ENCODE measurements around the gene LIAS. TPM values are rescaled to one million over a fixed set of nuclear protein-coding genes. Genes with fewer than 3 reads are reported as not detected.

LIAS gene
- total RNA-seq, 1 experiment from 2014 or later = 23.1 TPM

DNA sequence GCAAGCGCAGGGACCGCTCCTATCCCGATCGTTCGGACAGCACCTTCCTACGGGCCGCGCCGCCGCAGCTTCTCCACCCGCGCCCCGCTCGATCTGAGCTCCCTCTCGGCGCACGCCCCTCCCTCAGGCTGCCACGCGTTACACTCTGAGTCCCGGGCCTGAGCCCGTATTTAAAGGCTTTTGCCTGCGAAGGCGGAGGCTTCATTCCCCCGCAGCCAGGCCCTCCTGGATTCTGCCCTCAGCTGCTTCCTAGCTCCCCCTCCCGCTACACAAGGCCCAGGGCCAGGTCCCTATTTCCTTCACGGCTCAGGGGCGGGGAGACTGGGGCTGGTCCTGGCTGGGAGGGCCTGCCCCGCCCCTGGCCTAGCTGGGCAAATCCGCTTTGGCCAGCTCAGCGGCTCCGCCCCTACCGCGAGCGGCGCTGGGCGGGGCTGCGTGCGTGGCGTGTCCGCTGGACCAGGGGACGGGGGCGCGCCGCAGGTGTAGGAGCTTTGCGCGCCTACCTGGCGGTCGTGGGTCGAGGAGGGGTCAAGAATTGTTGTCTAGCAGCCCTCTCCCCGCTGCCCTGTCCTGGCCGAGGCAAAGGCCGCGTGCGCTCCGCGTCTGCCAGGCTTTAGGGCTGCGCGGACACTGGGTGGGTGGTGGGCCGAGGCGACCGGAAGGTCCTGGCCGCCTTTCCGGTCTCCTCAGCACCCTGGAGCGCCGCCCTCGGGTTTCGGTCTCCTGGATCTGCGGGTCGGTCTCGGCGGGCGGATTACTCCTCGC lies 68.6 kb downstream of the LIAS start, which contains the start of gene UGDH (continued):
- TF ChIP-seq JAZF1 (CRISPR knock-in tag; IDR thresholded peaks at IDR 0.05) (no peak), HMGA2 (CRISPR knock-in tag; IDR thresholded peaks at IDR 0.05) (no peak), ZNF263 (CRISPR knock-in tag; IDR thresholded peaks at IDR 0.05; ENCODE audit: low read depth) (no peak), GRHL2 (CRISPR knock-in tag; IDR thresholded peaks at IDR 0.05; ENCODE audit: insufficient replicate concordance, severe bottlenecking) (no peak), TEAD4 (CRISPR knock-in tag; IDR thresholded peaks at IDR 0.05) (peak; percentile 78; the same call in 1 of the 2 replicates), TCF7 (CRISPR knock-in tag; IDR thresholded peaks at IDR 0.05; ENCODE audit: low read depth) (no peak; the same call in 1 of the 2 replicates), GTF2I (CRISPR knock-in tag; conservative IDR thresholded peaks at IDR 0.05) (no peak), NFATC4 (CRISPR knock-in tag; IDR thresholded peaks at IDR 0.05) (no peak), GABPB1 (CRISPR knock-in tag; IDR thresholded peaks at IDR 0.05) (peak; percentile 73), ZNF671 (CRISPR knock-in tag; IDR thresholded peaks at IDR 0.05) (no peak), ESRRA (CRISPR knock-in tag; IDR thresholded peaks at IDR 0.05; ENCODE audit: borderline replicate concordance) (no peak), NR3C1 (CRISPR knock-in tag; conservative IDR thresholded peaks at IDR 0.05; ENCODE audit: low read depth) (no peak), TEAD1 (CRISPR knock-in tag; IDR thresholded peaks at IDR 0.05) (peak; percentile 86), RELA (CRISPR knock-in tag; IDR thresholded peaks at IDR 0.05; ENCODE audit: borderline replicate concordance) (no peak), CREM (CRISPR knock-in tag; IDR thresholded peaks at IDR 0.05) (peak; percentile 75), ZNF232 (CRISPR knock-in tag; IDR thresholded peaks at IDR 0.05) (peak; percentile 86; the same call in 1 of the 2 replicates), ZNF396 (CRISPR knock-in tag; IDR thresholded peaks at IDR 0.05; ENCODE audit: borderline replicate concordance) (no peak), SOX15 (CRISPR knock-in tag; IDR thresholded peaks at IDR 0.05) (no peak), ZNF121 (CRISPR knock-in tag; IDR thresholded peaks at IDR 0.05) (no peak), PRRX2 (CRISPR knock-in tag; IDR thresholded peaks at IDR 0.05) (no peak)
- TF ChIP-seq, protein P1, sequence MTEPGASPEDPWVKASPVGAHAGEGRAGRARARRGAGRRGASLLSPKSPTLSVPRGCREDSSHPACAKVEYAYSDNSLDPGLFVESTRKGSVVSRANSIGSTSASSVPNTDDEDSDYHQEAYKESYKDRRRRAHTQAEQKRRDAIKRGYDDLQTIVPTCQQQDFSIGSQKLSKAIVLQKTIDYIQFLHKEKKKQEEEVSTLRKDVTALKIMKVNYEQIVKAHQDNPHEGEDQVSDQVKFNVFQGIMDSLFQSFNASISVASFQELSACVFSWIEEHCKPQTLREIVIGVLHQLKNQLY (CRISPR knock-in tag; IDR thresholded peaks at IDR 0.05) = no peak
- TF ChIP-seq, protein P2, sequence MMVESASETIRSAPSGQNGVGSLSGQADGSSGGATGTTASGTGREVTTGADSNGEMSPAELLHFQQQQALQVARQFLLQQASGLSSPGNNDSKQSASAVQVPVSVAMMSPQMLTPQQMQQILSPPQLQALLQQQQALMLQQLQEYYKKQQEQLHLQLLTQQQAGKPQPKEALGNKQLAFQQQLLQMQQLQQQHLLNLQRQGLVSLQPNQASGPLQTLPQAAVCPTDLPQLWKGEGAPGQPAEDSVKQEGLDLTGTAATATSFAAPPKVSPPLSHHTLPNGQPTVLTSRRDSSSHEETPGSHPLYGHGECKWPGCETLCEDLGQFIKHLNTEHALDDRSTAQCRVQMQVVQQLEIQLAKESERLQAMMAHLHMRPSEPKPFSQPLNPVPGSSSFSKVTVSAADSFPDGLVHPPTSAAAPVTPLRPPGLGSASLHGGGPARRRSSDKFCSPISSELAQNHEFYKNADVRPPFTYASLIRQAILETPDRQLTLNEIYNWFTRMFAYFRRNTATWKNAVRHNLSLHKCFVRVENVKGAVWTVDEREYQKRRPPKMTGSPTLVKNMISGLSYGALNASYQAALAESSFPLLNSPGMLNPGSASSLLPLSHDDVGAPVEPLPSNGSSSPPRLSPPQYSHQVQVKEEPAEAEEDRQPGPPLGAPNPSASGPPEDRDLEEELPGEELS (CRISPR knock-in tag; IDR thresholded peaks at IDR 0.05) = peak; percentile 73; the same call in 1 of the 2 replicates
- TF ChIP-seq, protein P3, sequence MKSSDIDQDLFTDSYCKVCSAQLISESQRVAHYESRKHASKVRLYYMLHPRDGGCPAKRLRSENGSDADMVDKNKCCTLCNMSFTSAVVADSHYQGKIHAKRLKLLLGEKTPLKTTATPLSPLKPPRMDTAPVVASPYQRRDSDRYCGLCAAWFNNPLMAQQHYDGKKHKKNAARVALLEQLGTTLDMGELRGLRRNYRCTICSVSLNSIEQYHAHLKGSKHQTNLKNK (CRISPR knock-in tag; IDR thresholded peaks at IDR 0.05) = no peak
- TF ChIP-seq, protein P4, sequence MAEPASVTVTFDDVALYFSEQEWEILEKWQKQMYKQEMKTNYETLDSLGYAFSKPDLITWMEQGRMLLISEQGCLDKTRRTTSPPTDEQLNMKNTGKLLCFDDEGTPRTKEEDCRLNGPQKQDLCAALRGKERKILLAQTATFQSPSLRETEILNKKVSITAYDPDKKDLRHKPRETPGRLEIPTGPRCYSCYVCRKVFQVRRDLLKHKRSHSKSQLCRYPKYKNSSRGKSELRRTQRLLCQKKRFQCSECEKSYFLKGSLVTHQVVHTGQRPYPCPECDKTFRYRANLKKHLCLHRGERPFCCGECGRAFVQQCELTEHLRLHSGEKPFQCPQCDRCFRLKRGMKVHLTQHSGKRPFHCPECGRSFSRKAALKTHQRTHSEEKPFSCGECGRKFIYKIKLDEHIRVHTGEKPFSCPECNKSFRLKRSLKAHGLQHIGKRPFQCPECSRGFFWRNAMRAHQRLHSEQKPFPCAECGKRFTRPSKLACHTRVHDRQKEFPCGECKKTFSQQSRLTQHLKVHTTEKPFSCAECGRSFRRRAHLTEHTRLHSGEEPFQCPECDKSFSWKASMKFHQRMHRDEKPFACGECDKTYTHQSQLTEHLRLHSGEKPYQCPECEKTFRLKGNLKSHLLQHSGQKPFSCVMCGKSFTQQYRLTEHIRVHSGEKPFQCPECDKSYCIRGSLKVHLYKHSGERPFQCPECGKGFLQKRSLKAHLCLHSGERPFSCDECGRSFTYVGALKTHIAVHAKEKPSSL (CRISPR knock-in tag; conservative IDR thresholded peaks at IDR 0.05) = no peak
- TF ChIP-seq, protein P5, sequence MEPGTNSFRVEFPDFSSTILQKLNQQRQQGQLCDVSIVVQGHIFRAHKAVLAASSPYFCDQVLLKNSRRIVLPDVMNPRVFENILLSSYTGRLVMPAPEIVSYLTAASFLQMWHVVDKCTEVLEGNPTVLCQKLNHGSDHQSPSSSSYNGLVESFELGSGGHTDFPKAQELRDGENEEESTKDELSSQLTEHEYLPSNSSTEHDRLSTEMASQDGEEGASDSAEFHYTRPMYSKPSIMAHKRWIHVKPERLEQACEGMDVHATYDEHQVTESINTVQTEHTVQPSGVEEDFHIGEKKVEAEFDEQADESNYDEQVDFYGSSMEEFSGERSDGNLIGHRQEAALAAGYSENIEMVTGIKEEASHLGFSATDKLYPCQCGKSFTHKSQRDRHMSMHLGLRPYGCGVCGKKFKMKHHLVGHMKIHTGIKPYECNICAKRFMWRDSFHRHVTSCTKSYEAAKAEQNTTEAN (CRISPR knock-in tag; IDR thresholded peaks at IDR 0.05) = no peak
- TF ChIP-seq, protein P6, sequence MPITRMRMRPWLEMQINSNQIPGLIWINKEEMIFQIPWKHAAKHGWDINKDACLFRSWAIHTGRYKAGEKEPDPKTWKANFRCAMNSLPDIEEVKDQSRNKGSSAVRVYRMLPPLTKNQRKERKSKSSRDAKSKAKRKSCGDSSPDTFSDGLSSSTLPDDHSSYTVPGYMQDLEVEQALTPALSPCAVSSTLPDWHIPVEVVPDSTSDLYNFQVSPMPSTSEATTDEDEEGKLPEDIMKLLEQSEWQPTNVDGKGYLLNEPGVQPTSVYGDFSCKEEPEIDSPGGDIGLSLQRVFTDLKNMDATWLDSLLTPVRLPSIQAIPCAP (CRISPR knock-in tag; IDR thresholded peaks at IDR 0.05) = no peak
- TF ChIP-seq, protein P7, sequence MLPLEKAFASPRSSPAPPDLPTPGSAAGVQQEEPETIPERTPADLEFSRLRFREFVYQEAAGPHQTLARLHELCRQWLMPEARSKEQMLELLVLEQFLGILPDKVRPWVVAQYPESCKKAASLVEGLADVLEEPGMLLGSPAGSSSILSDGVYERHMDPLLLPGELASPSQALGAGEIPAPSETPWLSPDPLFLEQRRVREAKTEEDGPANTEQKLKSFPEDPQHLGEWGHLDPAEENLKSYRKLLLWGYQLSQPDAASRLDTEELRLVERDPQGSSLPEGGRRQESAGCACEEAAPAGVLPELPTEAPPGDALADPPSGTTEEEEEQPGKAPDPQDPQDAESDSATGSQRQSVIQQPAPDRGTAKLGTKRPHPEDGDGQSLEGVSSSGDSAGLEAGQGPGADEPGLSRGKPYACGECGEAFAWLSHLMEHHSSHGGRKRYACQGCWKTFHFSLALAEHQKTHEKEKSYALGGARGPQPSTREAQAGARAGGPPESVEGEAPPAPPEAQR (CRISPR knock-in tag; IDR thresholded peaks at IDR 0.05) = no peak
- TF ChIP-seq, protein P8, sequence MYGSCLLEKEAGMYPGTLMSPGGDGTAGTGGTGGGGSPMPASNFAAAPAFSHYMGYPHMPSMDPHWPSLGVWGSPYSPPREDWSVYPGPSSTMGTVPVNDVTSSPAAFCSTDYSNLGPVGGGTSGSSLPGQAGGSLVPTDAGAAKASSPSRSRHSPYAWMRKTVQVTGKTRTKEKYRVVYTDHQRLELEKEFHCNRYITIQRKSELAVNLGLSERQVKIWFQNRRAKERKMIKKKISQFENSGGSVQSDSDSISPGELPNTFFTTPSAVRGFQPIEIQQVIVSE (CRISPR knock-in tag; IDR thresholded peaks at IDR 0.05; ENCODE audit: borderline replicate concordance) = no peak
- TF ChIP-seq, protein P9, sequence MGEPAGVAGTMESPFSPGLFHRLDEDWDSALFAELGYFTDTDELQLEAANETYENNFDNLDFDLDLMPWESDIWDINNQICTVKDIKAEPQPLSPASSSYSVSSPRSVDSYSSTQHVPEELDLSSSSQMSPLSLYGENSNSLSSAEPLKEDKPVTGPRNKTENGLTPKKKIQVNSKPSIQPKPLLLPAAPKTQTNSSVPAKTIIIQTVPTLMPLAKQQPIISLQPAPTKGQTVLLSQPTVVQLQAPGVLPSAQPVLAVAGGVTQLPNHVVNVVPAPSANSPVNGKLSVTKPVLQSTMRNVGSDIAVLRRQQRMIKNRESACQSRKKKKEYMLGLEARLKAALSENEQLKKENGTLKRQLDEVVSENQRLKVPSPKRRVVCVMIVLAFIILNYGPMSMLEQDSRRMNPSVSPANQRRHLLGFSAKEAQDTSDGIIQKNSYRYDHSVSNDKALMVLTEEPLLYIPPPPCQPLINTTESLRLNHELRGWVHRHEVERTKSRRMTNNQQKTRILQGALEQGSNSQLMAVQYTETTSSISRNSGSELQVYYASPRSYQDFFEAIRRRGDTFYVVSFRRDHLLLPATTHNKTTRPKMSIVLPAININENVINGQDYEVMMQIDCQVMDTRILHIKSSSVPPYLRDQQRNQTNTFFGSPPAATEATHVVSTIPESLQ (CRISPR knock-in tag; IDR thresholded peaks at IDR 0.05) = no peak
